22Rv1 (cell line): ENCODE measurements around the gene SLC25A43.

ENCODE experiments used
- ZFX ChIP-seq: fragments of 450-650 bp; IDR thresholded peaks from 2 replicates; pipeline ENCODE4 v1.6.1; 2017; ENCODE audit warnings: antibody characterized with exemption, borderline replicate concordance
- TF ChIP-seq, protein P1 (sequence below): fragments of 450-650 bp; IDR thresholded peaks from 2 replicates; pipeline ENCODE4 v1.5.1; 2017; ENCODE audit warnings: mild to moderate bottlenecking

DNA sequence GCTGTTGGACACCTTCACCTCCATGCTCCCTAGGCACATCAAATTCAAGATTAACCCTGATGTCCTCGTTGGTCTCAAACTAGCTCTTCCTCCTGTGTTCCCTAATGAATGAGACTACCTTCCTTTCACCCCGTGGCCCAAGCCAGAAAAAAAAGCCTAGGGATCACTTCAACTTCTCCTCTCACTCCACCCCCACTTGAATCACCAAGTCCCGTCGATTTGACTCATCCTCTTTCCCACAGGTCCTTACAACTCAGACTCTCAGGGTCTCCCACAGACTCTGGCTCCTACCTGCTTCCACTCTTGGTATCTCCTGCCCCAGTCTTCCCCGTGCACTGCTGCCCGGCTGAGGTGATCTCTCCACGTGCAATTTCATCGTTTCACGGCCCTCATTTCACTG is 8.5 kb downstream of the SLC25A43 start:
- TF ChIP-seq, protein P1, sequence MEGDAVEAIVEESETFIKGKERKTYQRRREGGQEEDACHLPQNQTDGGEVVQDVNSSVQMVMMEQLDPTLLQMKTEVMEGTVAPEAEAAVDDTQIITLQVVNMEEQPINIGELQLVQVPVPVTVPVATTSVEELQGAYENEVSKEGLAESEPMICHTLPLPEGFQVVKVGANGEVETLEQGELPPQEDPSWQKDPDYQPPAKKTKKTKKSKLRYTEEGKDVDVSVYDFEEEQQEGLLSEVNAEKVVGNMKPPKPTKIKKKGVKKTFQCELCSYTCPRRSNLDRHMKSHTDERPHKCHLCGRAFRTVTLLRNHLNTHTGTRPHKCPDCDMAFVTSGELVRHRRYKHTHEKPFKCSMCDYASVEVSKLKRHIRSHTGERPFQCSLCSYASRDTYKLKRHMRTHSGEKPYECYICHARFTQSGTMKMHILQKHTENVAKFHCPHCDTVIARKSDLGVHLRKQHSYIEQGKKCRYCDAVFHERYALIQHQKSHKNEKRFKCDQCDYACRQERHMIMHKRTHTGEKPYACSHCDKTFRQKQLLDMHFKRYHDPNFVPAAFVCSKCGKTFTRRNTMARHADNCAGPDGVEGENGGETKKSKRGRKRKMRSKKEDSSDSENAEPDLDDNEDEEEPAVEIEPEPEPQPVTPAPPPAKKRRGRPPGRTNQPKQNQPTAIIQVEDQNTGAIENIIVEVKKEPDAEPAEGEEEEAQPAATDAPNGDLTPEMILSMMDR = no peak
- TF ChIP-seq ZFX = no peak
